ENCODE data around the gene PRR13.
"Not testable (repeated sequence)": the region's sequence is repeated elsewhere in the genome, so short reads cannot be mapped to it uniquely, and the experiment has no call there.

The PRR13 gene

DNA sequence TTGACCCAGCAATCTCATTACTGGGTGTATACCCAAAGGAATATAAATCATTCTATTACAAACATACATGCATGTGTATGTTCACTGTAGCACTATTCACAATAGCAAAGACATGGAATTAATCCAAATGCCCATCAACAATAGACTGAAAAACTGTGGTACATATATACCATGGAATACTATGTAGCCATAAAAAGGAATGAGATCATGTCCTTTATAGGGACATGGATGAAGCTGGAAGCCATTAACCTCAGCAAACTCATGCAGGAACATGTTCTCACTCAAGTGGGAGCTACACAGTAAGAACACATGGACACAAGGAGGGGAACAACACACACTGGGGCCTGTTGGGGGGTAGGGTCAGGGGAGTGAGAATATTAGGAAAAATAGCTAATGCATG lies 2.0 kb upstream of the PRR13 start:
- DNase-seq: not testable (repeated sequence)

DNA sequence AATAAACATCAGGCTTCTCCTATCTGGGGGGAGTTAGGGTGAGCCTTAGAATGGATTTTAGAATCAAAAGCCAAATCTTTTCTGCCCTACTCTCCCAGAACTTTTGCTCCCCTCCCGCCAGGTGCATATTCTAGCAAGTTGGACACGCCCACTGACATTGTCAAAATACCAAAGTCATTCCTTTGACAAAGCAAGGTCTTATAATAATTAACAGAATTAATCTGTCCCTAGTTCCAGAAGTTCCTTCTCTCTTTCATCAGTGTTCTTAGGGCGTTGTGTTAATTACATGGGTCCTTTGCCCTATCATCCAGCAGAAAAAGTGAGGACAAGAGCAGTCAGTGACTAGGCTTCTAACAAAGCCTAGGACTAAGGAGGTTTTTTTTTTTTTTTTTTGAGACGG lies 2.4 kb downstream of the PRR13 start:
- no peak for DNase-seq

DNA sequence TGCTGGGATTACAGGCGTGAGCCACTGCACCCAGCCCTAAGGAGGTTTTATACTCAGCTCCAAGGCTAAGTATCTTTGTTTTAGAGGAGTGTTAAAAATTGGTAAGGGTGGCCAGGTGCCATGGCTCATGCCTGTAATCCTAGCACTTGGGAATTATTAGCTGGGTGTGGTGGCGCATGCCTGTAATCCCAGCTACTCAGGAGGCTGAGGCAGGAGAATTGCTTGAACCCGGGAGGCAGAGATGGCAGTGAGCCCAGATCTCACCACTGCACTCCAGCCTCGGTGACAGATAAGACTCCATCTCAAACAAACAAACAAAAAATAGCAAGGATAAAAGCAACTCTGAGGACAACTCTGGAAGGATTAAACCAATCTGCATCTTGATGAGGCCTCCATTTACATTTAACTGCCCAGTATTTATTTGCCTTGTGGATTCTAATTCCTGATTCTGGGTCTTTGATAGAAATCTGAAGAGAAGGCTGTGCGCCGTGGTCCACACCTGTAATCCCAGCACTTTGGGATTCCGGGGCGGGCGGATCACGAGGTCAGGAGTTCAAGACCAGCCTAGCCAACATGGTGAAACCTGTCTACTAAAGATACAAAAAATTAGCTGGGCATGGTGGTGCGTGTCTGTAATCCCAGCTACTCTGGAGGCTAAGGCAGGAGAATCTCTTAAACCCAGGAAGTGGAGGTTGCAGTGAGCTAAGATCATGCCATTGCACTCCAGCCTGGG lies 3.2 kb downstream of the PRR13 start:
- DNase-seq: not testable (repeated sequence)

DNA sequence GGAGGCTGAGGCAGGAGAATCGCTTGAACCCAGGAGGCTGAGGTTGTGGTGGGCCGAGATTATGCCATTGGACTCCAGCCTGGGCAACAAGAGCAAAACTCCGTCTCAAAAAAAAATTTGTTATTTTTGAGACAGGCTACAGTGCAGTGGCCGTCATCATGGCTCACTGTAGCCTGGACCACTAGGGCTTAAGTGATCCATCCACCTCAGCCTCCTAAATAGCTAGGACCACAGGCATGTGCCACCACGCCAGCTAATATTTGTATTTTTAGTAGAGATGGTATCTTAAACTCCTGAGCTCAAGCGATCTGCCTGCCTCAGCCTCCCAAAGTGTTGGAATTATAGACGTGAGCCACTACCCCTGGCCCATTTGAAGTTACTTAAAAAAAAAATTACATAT lies 9.4 kb downstream of the PRR13 start:
- DNase-seq: no peak

DNA sequence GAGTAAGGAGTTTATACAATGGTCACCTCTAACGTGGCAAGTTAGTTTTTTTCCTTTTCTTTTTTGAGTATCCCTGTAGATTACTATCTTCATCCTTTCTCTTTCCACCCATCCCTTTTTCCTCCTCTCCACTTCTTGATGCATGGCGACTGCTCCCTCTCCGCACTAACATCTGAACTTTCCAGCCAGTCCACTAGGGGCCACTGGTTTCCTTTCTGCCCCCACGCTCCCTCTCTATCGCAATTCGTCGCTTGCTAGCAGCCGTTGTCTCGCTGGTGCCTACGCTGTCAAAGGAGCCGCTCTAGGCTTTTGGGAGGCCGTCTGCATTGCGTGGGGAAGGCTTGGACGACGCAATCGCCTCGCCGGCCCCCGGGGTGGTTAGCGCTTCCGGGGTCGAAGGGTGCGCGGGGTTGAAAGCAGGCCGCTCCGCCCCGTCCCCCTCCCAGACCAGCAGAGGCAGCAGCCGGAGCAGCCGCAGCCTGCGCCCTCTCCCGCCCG lies 10.2 kb downstream of the PRR13 start, which contains the start of gene PCBP2:
Gene PCBP2, plus strand, starts transcription at position 442 of the 498 bp plus-strand sequence. CDS start 2,699 bp downstream, outside the sequence.
- DNase-seq: peak; percentile 90 to 98 (median 96)

DNA sequence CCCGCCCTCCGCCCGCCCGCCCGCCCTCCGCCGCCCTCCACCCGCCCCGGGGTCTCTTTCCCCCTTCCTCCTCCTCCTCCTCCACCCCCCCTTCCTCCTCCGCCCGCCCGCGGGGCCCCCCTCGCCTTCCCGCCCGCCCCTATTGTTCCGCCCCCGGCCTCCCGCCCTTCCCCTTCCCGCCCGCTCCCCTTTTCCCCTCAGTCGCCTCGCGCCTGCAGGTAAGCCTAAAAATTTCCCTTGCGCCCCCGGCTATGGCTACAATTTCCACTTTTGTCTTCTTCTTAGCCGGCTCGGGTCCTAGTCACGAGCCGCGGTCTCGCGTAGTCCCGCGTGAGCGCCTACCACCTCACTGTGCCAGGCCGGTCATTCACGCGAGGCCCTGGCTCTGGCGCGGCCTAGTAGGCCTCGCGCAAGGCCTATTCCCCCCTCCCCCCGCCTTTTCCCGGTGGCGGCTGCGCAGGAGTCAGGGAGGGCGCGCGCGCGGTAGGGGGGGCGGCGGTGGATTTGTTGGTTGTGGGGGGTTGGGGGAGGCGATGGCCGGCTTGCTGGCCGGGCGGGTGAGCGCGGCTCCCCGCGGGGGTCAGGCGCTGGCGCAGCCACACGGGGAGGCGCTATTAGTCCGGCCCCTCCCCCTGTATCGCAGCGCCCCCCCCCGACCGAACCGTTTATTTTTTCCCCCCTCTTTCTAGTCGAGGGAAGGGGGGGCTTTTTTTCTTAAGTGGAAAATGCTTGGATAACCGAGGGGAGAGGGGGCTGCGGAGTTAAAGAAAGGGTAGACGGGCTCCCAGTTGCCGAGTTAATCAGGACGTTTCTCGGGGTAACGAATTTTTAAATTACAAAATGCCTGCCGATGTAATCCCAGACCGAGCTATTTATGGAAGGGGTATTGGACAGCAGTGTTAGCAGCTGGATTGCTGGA lies 10.9 kb downstream of the PRR13 start:
- peak; percentile 70 to 93 (median 83) for DNase-seq

DNA sequence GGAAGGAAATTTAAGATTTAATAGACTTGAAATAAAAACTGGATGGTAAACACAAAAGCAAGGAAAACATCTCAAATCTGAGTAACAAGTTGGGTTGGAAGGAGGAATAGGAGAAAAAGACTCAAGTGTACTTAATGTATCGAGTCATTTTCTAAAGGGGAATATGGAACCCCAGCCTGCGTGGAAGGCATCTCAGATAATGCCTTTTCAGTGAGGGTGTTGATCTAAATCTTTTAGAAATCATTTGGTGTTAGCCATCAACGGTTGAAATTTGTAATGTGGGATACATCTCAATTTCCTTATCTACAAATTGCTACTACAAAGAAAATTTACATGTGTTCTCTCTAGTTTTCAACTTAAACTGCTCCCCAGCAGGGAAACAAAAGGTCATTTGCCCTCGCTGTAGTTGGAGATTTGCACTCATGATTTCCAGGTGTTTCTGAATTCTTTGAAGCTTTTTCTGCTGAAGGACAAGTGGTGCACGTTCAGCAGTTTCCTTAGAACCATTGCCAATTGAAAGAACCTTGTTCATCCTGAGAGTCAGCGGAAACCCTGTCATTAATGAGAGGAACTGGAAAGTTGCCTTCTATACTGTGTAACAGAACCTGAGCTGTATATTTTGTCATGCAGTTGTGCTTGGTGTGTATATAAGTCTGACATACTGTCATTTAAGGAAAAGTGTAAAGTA lies 12.6 kb downstream of the PRR13 start:
- DNase-seq: no peak

DNA sequence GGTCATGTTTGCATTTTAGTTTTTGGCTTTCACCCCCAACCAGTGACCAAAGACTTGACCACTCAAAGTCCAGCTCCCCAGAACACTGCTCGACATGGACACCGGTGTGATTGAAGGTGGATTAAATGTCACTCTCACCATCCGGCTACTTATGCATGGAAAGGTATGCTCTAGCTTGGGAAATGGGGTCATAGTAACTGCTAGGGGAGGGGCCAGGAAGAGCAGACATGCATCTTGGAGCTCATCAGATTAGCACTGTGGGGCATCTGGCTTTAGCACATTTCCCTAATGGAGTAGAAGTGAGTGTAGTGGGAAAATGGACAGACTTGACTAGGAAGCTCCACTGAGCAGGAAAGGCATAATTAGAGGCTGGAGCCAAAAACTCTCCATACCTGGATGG lies 13.2 kb downstream of the PRR13 start:
- DNase-seq: no peak

DNA sequence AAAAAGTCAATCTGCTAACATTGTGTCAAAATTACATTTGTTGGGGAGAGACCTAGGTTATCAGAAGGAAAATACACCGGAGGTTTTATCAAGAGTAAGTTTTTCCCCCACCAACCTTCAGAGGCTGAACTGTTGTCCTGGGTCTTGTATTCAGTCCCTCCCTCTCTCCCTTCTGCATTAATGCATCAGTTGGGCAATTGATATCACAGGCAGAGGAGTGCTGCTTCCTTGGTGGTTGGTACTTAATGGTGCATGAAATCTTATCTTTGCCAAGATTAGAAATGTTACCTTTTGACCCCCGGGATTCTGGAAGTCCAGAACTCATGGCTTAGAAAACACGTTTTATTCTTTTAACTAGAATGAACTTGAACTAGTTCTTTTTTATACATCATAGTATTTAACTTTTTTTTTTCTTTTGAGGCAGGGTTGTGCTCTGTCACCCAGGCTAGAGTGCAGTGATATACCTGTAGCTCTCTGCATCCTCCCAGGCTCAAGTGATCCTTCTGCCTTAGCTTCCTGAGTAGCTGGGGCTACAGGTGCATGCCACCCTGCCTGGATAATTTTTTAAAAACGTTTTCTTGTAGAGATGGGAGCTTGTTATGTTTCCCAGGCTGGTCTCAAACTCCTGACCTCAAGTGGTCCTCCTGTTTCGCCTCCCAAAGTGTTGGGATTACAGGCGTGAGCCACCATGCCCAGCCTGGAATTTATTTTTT lies 15.3 kb downstream of the PRR13 start:
- no peak for DNase-seq

DNA sequence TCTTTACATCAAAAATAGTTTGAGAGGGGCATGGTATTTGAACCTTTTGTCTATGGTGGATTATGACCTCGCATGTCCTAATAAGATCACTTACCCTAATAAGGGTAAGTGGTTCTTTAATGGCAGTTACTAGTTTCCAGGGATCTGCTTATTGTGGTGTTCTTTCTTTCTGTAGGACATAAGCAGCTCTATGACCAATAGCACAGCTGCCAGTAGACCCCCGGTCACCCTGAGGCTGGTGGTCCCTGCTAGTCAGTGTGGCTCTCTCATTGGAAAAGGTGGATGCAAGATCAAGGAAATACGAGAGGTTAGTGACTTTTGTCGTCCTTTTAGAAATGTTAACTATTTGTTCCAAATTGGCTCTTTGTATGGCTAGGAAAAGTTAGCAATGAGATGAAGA lies 17.6 kb downstream of the PRR13 start:
- no peak for DNase-seq

DNA sequence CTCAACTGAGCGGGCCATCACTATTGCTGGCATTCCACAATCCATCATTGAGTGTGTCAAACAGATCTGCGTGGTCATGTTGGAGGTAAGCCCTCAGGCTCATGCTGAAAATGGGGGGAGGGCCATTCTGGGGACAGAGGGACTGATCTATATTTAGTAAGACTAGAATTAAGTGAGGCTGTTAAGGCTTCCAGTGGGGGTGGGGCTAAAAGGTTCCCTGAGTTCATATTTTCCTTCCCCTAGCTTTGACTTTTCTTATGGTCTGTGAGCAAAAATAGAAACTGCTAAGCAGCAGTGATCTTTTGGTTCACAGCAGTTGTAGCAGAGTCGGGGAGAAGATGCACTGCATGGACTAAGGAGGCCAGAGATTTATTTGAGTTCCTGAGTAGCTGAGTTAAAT lies 19.5 kb downstream of the PRR13 start:
- no peak for DNase-seq

DNA sequence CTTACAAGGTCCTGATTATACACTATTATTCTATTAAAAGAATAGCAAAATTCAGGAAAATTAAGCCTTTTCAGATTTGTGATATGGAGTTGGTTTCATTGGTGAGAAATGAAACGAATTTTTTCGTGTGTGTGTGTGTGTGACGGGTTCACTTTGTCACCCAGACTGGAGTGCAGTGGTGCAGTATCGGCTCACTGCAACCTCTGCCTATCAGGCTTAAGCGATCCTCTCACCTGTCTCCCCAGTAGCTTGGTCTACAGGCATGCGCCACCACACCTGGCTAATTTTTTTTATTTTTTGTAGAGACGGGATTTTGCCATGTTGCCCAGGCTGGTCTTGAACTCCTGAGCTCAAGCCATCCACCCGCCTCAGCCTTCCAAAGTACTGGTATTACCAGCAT lies 20.1 kb downstream of the PRR13 start:
- no peak for DNase-seq

DNA sequence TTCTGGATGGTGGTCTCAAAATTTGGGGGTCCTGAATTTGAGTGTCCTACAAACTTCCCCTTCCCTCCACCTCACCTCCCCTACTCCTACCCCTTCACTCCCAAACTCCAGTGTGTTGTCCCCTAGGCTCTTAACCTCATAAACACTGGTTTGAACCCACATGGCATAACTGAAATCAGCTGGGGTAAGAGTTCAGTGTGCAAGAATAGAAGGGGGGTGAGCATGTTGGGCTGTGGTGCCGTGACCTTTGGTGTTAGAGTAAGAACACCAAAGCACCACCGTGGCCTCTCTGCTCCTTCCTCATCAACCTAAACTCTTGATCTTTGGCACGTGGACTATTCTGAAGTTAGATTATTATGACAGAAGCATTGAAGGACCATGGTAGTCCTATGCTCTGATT lies 21.4 kb downstream of the PRR13 start:
- no peak for DNase-seq

DNA sequence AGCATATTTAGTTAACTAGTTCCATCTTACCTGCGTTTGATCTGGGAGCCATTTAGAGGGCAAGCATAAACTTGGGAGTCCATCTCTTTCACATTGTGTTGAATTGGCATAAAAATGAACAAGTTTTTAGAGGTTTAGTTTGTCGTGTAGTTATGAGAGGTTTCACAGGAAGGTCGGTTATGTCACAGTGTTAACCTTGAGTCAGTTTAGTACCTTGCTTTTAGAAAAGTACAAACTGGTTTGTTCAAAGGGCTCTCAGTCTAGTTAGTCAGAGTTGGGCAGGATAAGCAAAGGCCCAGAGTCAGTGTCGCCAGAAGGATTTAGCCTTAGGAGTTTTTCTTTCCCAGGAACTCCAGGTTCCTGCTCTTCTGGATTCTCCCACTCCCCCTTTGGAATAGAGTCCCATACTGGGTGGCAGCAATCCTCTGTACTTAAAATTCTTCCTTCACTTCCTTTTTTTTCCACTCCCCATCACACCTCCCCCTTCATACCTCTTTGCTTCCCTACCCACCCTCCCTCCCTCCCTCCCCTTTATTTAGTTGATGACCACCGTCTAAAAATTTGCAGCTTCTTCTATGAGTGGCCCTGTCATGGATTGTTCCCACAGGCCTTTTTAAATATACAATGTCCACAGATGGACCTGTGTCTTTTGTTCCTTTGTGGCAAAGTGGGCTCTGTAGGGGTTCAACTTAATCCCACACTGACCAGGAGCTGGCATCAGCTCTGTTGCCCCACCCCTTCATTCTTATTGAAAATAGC lies 22.4 kb downstream of the PRR13 start:
- no peak for DNase-seq

DNA sequence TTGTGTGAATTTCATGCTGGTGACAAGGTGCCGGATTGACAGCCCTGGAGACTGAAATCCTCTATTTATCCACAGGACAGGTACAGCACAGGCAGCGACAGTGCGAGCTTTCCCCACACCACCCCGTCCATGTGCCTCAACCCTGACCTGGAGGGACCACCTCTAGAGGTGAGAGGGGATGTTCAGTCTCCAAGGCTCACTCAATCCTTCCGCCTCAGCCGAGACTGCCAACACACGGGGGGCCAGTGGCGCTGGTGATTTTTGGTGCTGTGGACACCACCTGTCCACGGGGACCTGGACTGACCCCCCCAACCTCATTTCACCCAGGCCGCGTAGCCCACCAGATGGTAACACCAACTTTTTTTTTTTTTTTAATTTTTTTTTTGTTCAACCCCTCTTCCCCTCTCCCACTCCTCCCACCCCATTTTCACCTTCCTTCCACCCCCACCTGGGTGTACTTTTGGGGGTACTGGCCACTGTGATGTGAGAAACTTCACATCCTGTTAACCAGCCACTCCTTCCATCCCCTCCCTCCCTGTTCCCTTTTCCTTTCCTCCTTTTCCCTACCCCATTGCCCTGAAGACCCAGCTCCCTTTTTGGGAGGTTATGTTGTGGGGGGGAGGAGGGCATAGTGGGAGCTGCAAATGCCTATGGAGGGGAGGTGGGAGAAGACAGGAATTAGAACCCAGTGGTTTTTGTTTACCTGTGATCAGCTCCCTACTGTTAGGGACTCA lies 23.3 kb downstream of the PRR13 start:
- no peak for DNase-seq

DNA sequence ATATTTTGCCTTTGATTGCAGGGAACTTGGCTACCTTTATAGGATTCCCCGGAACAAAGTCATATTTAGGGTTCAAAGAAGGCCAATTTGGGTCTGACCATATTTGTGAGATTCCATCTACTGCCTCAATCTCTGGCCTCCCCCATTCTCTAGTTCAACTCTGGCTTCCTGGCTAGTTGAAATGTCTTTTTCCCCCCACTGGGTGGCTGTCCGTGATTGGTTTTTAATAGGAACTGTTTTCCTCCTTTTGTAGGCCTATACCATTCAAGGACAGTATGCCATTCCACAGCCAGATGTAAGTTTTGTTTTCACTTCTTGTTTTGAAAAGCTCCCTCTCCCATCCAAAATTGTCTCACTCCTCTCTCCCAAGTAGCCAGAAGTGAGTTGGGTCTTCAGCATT lies 24.1 kb downstream of the PRR13 start:
- no peak for DNase-seq

DNA sequence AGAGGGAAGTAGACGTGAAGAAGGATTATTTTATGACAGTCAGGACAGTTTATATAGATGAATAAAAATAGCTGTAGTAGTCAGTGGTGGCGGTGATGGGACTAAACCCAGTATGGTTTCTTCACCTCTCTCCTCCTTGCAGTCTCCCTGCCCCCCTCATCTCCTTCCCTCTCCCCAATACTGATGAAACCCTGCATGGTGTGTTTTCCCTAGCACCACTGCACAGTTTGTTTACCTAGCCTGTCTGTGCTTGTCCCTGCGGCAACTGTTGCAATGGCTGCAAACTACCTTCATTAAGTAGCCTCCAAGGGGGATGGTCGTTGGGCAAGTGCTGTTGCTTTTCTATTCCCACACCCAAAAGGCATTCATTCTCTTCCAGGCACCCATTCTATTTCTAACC lies 25.1 kb downstream of the PRR13 start:
- no peak for DNase-seq

DNA sequence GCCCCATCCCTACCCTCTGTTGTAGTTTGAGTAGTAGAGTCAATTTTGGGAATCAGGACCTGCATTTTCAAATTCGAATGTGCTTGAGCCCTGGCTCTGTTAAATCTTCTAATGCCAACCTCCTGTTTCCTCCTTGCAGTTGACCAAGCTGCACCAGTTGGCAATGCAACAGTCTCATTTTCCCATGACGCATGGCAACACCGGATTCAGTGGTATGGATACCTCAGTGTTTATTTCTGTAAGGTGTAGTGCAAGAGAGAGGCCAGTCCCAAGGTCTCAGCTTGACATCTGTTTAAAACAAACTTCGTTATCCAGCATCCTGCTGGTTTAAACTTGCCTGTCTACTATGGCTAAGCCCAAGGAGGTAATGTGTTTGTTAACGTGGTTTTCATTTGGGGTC lies 25.5 kb downstream of the PRR13 start:
- no peak for DNase-seq

DNA sequence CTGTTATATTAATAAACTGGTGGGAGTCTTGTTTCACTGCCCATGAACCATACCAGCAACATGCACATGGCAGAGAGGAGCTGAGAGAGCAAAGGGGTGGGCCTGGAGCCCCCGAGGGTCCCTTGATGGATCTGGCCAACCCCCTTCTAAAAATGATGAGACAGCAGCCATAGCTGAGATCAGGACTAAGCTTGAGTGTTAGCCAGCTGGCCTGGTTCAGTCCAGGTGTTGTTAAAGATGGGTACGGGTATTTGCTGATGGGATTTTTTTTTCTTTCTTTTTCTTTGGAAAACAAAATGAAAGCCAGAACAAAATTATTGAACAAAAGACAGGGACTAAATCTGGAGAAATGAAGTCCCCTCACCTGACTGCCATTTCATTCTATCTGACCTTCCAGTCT lies 26.3 kb downstream of the PRR13 start:
- DNase-seq: no peak

DNA sequence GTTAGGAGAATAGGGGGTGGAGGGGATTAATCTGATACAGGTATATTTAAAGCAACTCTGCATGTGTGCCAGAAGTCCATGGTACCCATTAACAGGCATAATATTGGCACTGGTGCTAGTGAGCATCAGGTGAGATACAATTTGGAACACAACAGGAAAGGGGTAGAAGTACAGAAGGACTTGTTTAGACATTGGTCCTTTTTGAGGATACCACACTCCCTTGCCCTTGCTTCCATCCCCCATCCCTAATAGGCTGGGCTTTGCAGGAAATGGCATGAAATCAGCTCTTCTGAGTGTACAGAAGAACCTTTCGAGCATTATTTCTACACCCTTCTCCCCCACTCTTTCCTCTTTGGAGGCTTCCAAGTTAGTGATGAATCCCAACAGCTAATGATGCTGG lies 26.7 kb downstream of the PRR13 start:
- no peak for DNase-seq

DNA sequence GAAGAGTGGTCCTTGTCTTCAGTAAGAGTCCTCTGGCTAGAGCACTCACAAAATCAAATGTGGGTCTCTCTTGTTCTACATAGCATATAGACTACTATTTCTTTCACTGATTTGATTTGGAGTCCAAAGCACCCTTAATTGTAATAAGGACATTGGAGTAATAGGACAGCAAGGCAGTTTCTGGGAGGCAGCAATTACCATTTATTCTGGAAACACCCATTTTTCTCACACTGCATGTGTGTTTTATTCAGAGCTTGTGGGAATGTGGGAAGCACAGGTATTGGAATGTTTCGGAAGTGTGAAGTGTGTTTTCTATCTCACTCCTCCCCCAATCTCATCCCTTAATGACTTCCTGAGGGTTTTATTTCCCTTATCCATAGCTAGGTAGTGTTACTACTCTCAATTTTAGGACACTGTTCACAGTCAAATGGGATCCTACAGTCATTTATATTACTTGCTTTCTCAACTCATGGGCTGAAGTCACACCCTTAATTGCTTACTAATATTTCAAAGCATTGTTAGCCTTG lies 30.6 kb downstream of the PRR13 start:
- DNase-seq: no peak

Data from stimulated activated naive CD4-positive, alpha-beta T cell (primary cell).